ENCODE data around the gene RPS25.
A peak's percentile ranks its signal among the peaks of the same experiment; 100 is the strongest.
"Not testable (repeated sequence)": the region's sequence is repeated elsewhere in the genome, so short reads cannot be mapped to it uniquely, and the experiment has no call there.

The RPS25 gene

DNA sequence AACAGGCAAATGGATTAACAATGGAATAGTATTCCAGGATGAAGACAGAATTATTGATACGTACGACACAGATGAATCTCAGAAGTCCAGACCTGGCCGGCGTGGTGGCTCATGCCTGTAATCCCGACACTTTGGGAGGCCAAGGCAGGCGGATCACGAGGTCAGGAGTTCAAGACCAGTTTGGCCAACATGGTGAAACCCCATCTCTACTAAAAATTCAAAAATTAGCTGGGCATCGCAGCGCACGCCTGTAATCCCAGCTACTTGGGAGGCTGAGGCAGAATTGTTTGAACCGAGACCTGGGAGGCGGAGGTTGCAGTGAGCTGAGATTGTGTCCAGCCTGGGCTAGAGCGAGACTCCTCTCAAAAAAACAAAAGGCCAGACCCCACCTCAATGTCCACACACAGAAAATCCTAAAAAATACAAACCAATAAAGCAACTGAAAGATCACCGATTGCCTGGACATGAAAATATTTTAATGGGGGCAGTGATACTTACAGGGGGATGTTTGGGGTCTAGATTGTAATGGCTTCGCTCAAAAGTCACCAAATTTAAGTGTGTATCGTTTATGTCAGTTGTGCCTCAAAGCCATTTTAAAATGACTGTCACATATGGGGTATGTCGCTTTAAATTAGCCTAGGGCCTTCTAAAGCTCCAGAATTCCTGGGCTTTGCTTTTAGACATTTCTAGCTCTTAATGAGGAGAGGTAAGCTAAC lies 3.8 kb downstream of the RPS25 start:
- DNase-seq: no peak

DNA sequence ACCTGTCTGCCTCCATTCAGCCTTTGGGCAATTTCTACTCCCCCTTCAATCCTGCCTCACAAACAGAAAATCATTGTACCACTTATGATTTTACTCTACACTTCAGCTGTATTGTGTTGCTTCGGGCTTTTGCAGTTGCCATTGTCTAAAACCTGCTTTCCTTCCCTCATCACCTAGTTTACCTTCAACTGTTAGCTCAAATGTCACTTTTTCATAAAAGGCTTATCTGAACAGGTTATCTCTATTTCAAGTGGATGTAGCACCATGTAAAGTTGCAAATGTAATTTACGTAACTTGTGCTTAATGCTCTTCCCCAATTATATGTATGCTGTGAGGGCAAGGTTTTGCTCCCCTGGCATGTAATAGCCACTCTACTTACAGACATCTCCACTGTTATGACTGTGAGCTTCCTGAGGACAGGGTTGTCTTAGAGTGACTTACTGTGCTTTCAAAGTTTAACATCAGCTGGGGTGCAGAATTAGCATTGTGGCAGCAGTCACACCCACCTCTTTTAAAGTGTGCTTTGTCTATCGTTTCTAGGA lies 5.4 kb downstream of the RPS25 start:
- no peak for DNase-seq

DNA sequence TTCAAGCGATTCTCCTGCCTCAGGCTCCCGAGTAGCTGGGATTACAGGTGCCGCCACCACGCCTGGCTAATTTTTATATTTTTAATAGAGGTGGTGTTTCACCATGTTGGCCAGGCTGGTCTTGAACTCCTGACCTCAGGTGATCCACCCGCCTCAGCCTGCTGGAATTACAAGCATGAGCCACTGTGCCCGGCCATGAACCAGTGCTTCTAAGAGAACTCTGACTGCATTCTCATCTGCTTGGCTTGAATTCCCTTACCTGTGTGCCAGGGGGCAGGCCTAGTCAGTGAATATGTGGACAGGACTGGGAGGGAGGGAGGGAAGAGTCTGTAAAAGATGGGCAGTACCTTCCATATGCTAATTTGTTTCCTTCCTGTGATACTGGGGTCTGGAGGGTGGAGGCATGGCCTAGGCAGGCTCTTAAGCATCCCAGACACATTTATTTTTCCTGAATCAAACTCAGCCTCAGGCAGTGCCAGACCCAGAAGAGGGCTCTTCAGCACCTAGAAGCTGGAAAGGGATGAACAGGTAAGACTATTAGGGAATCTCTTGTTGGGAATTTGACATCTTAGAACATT lies 6.6 kb downstream of the RPS25 start:
- no peak for DNase-seq

DNA sequence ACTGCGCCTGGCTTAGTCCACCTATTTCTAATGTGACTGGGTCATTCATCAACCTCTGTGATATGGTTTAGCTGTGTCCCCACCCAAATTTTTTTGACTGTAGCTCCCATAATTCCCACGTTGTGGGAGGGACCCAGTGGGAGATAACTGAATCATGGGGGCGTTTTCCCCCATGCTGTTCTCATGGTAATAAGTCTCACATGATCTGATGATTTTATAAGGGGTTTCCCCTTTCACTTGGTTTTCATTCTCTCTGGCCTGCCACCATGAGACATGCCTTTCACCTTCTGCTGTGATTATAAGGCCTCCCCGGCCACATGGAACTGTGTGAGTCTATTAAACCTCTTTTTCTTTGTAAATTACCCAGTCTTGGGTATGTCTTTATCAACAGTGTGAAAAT lies 11.5 kb downstream of the RPS25 start:
- DNase-seq: no peak

DNA sequence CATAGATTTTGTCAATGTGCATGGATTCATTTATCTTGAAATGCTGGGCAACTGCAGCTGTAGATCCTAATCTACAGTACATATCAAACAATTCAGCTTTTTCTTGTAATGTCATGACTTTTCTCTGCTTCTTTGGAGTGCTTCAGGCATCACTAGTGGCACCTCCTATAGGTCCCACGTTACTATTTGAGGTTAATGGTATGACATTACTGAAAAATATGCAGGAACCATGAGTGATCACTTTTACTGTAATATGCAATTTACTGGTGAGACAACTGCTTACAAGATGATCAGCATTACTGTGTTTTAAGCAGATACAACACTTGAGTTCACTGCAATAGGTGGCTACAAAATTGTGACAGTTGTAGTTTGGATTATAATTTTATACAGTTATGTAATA lies 17.2 kb downstream of the RPS25 start:
- DNase-seq: no peak

DNA sequence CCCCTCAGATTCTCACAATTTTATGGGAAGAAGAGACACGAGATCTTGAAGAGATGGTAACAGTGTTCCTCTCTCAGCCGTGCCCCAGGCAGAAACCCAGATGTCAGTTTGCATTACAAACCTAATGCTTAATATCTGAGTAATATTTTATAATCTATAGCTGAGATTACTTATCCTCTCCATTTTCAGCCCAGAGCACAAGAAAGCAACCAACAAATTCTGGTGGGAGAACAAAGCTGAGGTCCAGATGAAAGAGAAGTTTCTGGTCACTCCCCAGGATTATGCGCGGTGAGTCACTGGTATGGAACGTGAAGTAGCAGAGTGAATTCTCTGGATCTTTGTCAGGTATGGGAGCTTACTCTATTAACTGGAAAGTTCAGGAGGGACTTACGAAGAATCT lies 19.3 kb downstream of the RPS25 start:
- DNase-seq: peak; percentile 46 to 75

DNA sequence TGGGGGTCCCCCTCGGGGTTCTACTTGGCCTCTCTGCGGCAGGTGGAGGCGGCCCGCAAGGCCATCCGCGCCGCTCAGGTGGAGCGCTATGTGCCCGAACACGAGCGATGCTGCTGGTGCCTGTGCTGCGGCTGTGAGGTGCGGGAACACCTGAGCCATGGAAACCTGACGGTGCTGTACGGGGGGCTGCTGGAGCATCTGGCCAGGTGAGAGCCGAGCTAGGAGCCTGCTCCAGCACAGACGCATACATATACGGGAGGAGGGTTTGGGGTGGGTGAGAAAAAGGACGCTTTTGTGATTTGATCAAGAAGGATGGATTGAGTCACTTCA lies 19.8 kb downstream of the RPS25 start:
- no peak for DNase-seq

DNA sequence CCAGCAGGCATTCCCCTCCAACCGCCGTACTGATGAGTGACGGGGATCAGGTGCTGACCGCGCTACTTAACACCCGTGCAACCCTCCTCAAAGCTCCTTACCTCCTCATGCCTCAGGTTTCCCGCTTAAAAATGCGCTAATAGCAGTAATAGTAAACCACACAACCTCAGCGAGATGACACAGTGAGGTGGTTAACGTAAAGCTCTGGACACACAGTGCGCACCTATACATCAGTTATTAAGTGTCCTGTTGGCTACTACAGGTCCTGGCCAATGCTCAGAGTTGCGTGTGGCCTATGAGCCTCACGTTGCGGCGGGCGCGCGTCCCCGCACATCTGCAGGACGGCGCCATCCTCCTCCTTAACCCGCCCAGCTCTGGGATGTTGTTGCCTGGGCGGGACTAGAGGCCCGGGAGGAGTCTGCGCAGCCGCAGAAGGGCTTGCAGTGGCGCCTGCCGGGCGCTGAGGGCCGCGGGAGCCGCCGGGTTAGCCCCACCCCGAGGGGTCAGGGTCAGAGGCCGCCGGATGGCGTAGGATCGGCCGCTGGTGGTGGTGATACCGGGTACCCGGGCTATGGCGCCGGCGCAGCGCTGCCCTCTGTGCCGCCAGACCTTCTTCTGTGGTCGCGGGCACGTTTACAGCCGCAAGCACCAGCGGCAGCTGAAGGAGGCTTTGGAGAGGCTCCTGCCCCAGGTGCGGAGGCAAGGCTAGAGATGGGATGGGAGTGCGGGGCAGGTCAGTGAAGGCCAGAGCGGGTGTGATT lies 20.3 kb downstream of the RPS25 start, which contains the start of gene CENATAC:
Gene CENATAC (plus strand): TSS at position 512 of the 761 bp plus-strand sequence. CDS start 60 bp downstream, at position 572.
- DNase-seq: peak; percentile 80 to 92

DNA sequence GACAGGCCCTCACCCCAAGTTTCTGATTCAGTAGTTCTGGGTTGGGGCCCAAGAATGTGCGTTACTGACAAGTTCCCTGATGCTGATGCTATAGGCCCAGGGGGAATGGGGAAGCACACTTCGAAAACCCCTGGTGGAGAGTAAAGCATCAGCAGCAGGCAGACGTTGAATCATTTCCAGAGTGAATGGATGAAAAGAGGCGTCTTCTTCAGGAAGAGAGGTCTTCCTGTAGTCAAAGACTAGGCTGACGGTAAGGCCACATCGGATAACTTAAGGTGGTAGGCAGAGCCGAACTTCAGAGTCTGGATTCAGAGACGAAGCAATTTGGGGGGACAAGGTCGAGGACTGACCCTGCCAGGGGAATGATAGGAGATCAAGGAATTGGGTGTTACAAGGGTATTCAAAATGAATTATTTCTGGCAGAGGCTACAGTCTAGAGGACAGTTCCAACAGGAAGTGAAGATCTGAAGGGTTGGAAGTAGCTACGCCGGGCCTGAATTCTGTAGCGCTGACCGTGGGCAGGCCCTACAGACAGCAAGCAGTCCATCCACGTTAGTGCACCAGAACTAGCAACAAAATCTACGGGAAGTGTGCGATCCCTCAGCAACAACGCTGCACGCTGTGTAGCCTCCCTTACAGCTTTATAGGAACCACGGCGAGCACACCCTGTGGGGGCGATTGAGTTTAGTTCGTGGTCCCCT lies 21.1 kb downstream of the RPS25 start:
- DNase-seq: no peak

DNA sequence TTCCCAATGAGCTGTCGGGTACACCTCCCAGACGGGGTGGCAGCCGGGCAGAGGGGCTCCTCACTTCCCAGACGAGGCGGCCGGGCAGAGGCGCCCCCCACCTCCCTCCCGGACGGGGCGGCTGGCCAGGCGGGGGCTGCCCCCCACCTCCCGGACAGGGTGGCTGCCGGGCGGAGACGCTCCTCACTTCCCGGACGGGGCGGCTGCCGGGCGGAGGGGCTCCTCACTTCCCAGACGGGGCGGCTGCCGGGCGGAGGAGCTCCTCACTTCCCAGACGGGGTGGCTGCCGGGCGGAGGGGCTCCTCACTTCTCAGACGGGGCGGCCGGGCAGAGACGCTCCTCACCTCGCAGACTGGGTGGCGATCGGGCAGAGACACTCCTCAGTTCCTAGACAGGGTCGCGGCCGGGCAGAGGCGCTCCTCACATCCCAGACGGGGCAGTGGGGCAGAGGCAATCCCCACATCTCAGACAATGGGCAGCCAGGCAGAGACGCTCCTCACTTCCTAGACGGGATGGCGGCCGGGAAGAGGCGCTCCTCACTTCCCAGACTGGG lies 26.6 kb downstream of the RPS25 start:
- DNase-seq: not testable (repeated sequence)

DNA sequence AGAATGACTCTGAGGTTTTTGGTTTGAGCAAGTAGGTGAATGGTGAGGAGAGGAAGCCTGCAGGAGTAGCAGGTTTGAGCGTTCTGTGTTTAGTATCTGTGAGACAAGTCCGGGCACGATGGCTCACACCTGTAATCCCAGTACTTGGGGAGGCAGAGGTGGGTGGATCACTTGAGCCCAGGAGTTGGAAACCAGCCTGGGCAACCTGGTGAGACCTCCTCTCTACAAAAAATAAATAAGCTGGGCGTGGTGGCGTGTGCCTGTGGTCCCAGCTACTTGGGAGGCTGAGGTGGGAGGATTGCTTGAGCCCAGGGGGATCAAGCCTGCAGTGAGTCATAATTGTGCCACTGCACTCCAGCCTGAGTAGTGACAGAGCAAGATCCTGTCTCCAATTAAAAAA lies 29.9 kb downstream of the RPS25 start:
- no peak for DNase-seq

DNA sequence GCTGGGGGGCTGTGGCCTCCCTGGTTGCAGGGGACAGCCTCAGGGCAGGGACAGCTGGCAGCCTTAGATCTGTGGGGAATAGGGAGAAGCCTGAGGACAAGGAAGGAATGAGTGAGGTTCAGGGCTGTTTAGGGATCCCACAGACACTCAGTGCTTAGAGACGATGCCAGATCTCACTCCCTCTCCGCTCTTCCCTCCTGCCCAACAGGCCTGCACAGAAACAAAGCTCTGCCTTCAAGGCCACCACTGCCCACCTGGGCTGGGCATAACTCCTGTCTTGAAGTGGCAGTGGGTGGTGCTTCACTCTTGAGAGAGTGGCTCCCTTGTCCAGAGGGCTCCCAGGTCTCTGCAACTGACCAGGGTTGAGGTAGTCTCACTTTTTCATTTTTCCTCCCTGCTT lies 33.3 kb downstream of the RPS25 start:
- DNase-seq: no peak

DNA sequence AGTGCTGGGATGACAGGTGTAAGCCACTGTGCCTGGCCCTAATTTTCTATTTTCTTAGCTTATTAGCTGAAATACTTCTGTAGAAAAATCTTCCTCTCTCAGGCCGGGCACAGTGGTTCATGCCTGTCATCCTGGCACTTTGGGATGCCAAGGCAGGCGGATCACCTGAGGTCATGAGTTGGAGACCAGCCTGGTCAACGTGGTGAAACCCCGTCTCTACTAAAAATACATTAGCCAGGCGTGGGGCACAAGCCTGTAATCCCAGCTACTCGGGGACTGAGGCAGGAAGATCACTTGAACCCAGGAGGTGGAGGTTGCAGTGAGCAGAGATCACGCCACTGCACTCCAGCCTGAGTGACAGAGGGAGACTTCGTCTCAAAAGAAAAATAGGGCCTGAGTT lies 33.8 kb downstream of the RPS25 start:
- not testable (repeated sequence) for DNase-seq

DNA sequence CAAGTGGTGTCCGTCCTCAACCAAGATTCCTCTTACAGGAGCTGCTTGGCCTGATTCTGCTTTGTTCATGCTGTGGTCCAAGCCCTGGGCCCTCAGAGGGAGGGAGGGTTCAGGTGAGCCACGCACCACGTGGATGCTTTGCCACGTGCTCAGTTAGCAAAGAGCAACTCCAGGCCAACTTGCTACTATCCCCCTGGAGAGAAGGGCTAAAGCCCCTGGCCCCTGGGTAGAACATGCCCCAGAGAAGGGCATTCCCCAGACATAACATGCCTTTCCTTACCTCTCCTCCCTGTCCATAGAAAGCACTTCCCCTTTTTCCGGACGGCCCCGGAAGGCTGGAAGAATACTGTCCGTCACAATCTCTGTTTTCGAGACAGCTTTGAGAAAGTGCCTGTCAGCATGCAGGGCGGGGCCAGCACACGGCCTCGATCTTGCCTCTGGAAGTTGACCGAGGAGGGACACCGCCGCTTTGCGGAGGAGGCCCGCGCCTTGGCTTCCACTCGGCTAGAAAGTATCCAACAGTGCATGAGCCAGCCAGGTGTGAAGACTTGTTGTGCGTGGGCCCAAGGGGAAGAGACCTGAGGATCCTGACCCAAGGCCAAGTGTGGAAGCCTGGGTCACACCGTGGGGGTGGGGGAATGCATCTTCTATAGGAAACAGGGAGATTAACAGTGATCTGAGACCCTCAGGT lies 37.8 kb downstream of the RPS25 start:
- DNase-seq: no peak

DNA sequence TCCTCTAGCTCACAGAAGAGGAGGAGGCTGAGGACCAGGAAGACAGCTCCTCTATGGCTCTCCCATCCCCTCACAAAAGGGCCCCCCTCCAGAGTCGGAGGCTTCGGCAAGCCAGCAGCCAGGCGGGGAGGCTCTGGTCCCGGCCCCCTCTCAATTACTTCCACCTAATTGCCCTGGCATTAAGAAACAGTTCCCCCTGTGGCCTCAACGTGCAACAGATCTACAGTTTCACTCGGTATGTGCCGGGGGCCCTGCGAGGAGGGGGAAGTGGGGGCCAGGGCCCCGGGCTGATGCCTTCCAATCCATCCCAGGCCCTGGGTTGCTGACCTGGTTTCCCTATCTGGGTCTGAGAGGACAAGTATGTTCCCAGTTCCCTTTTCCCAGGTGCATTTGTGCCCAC lies 38.7 kb downstream of the RPS25 start:
- no peak for DNase-seq

DNA sequence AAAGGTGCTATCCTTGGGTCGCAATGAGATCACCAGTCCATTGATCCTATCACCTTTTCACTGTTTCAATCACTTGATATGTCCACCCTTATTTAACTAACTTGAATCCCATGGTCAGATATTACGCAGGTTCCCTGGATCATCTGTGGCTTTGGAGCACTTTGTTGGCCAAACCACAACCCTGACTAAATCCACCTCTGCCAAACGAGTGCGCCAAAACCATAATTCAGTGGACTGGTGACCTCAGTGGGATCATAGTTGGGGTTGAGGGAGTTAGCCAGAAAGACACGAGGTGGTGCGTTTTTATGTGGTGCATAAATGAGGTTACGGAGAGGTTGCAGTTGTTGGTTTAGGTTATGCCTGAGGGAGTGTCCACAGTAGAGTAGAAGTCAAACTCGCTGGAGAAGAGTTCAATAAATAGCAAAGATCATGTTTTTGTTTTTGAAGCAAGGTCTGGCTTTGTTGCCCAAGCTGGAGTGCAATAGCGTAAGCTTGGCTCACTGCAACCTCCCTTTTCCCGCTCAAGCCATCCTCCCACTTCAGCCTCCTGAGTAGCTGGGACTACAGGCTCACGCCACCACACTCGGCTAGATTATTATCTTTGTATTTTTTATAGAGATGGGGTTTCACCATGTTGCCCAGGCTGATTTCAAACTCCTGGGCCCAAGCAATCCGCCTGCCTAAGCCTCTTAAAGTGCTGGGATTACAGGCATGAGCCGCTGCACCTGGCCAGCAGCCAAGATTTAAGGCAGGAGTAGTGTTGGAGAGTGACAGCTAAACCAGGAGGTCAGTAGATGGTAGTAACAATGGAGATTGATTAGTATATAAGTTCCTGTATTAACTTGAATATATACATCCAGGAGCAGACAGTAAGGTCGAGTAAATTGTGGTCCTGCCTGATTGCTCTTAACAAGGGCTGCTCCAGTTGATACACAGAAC lies 42.1 kb downstream of the RPS25 start:
- DNase-seq: no peak

DNA sequence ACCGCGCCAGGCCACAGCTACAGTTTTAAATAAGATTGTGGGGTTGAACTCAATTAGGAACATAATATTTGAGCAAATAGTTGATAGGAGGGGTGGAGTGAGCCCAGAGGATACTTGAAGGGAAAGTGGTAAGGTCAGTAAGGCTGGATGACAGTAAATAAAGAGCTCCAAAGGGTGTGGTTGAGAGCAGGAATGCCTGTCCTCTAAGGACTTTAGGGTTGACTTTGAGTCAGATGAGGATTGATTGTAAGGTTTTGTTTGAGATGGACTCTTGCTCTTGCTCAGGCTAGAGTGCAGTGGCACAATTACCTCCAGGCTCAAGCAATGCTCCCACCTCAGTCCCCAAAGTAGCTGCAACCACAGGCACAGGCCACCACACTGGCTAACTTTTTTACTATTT lies 44.2 kb downstream of the RPS25 start:
- DNase-seq: no peak

DNA sequence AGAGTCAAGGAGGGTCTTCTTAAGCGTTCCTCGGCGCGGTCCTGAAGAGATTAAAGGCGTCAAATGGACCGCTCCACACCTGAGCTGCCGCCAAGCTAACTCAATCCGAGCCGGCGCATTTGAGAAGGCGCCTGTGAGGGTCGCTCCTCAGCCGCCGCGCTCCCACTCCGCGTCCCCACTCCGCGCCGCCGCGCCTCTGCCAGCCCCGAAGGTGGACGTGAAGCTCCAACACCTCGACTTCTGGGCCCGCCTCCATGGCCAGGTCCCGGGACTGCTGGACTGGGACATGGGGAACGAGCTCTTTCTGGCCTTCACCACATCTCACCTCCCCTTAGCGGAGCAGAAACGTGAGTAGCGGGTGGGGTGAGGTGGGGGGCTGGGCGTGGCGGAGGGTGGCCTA lies 46.5 kb downstream of the RPS25 start, which contains the start of gene FOXR1:
Gene FOXR1 (plus strand): TSS at position 116 of the 400 bp plus-strand sequence. CDS start 171 bp downstream, at position 287.
- no peak for DNase-seq

DNA sequence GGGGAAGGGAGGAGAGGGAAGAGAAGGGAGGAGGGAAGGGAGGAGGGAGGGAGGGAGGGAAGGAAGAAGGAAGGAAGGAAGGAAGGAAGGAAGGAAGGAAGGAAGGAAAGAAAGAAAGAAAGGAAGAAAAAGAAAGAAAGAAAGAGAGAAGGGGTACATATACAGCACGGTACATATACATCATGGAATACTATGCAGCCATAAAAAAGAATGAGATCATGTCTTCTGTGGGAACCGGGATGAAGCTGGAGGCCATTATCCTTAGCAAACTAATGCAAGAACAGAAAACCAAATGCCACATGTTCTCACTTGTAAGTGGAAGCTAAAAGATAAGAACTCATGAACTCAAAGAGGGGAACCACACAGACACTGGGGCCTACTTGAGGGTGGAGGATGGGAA lies 48.6 kb downstream of the RPS25 start:
- not testable (repeated sequence) for DNase-seq

All from SW 1271 (cell line).